ENCODE measurements around the gene TMCO5A. TPM values are rescaled to one million over a fixed set of nuclear protein-coding genes. Genes with fewer than 3 reads are reported as not detected.
"Not testable (repeated sequence)": the region's sequence is repeated elsewhere in the genome, so short reads cannot be mapped to it uniquely, and the experiment has no call there.

The TMCO5A gene
- total RNA-seq, 1 experiment from 2014 or later, result not detected

GRCh38 chr15:37931868-37932267, 2.6 kb upstream of the TMCO5A start:
- DNase-seq, result no peak
- H3K36me3 ChIP-seq (replicated peaks; ENCODE audit: control insufficient read depth, insufficient read depth, low read length), result no peaks in the 10 kb centered on the region
- no peaks in the 10 kb centered on the region for H3K27me3 ChIP-seq (ENCODE audit: control insufficient read depth, insufficient read depth, low read length)
- H3K4me3 ChIP-seq (ENCODE audit: insufficient read depth, low read depth, low read length), result no peak overlapping the region

DNA sequence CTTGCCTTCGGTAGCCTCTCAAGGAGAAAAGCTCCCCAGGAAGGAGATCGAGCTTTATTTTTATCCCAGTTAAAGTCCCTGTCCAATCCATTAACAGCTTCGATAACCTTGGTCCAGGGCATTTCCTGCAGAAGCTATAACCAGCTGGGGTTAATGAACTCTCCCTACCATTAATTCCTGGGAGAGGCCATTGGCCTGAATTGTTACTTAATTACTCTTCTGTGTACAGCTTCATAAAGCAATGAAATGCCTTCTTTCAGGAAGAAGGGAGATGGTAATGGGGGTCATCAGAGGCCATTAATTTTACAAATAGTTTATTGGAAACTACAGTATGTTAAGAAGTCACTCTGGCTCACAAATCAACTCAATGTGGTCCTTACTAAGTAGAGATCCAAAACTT, 1.9 kb upstream of the TMCO5A start:
- DNase-seq, result no peak
- no peak overlapping the region for H3K4me3 ChIP-seq (ENCODE audit: insufficient read depth, low read depth, low read length)
- no peaks in the 10 kb centered on the region for H3K27me3 ChIP-seq (ENCODE audit: control insufficient read depth, insufficient read depth, low read length)
- no peaks in the 10 kb centered on the region for H3K36me3 ChIP-seq (replicated peaks; ENCODE audit: control insufficient read depth, insufficient read depth, low read length)

DNA sequence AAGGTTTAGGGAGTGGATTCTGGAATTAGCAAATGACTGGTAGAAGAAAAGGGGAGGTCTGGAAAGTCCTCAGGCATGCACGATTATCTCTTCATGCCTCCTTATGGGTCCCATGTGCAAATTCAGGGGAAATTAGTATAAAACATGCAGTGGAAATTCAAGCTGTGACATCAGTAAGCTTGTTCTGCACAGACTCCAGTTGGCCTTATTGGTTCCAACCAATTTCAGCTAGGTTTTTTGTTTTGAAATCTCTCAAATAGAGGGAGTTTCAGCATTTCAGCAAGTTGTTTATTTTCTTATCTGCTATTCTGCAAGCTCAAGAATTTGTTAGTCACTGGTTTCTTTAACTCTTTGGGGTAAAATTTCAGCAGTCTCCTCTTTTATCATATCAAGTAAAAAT, 774 bp upstream of the TMCO5A start:
- no peak for DNase-seq
- no peaks in the 10 kb centered on the region for H3K27me3 ChIP-seq (ENCODE audit: control insufficient read depth, insufficient read depth, low read length)
- H3K36me3 ChIP-seq (replicated peaks; ENCODE audit: control insufficient read depth, insufficient read depth, low read length), result no peaks in the 10 kb centered on the region
- H3K4me3 ChIP-seq (ENCODE audit: insufficient read depth, low read depth, low read length), result no peak overlapping the region

- no peak for DNase-seq
- H3K4me3 ChIP-seq (ENCODE audit: insufficient read depth, low read depth, low read length), result no peak overlapping the region
- H3K36me3 ChIP-seq (replicated peaks; ENCODE audit: control insufficient read depth, insufficient read depth, low read length), result no peaks in the 10 kb centered on the region
- H3K27me3 ChIP-seq (ENCODE audit: control insufficient read depth, insufficient read depth, low read length), result no peaks in the 10 kb centered on the region
These were observed 6.4 kb downstream of the TMCO5A start for GRCh38 chr15:37940876-37941275.

DNA sequence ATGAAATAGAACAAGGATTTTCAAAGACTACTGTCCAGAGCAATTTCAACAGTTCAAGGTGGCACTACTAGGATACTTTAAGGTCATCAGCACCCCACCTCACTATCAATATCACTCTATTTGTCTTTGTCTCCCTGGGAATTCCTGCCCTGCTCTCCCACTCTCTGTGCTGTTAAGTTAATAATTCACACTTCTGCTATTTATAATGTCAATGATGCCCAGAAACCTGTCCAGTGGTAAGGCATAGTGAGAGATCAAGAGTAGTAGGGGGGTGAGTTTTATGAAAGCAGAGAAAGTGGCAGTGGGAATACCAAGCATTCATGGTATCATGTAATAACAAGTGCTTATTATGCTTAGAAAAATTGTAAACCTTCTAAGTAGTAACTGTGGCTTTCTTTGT, 7.3 kb downstream of the TMCO5A start:
- Histone ChIP-seq H3K27me3 (ENCODE audit: control insufficient read depth, insufficient read depth, low read length) (no peaks in the 10 kb centered on the region), H3K4me3 (ENCODE audit: insufficient read depth, low read depth, low read length) (no peak overlapping the region), H3K36me3 (replicated peaks; ENCODE audit: control insufficient read depth, insufficient read depth, low read length) (no peaks in the 10 kb centered on the region)
- no peak for DNase-seq

GRCh38 chr15:37951999-37952398, 17.6 kb downstream of the TMCO5A start:
- Histone ChIP-seq H3K4me3 (ENCODE audit: insufficient read depth, low read depth, low read length) (no peak overlapping the region), H3K36me3 (replicated peaks; ENCODE audit: control insufficient read depth, insufficient read depth, low read length) (no peaks in the 10 kb centered on the region), H3K27me3 (ENCODE audit: control insufficient read depth, insufficient read depth, low read length) (no peaks in the 10 kb centered on the region)
- no peak for DNase-seq

DNA sequence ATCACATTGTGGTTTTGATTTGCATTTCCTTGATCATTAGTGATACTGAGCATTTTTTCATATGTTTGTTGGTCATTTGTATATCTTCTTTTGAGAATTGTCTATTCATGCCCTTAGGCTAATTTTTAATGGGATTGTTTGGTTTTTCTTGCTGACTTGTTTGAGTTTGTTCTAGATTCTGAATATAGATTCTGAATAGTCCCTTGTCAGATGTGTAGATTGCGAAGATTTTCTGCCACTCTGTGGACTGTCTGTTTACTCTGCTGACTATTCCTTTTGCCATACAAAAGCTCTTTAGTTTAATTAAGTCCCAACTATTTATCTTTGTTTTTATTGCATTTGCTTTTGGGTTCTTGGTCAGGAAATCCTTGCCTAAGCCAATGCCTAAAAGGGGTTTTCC, 26.3 kb downstream of the TMCO5A start:
- not testable (repeated sequence) for H3K36me3 ChIP-seq (replicated peaks; ENCODE audit: control insufficient read depth, insufficient read depth, low read length); H3K27me3 ChIP-seq (ENCODE audit: control insufficient read depth, insufficient read depth, low read length); DNase-seq; H3K4me3 ChIP-seq (ENCODE audit: insufficient read depth, low read depth, low read length)

- Histone ChIP-seq H3K4me3 (ENCODE audit: insufficient read depth, low read depth, low read length) (no peak overlapping the region), H3K27me3 (ENCODE audit: control insufficient read depth, insufficient read depth, low read length) (no peaks in the 10 kb centered on the region), H3K36me3 (replicated peaks; ENCODE audit: control insufficient read depth, insufficient read depth, low read length) (no peaks in the 10 kb centered on the region)
- DNase-seq, result no peak
These were observed 33.3 kb downstream of the TMCO5A start for GRCh38 chr15:37967788-37968187.

DNA sequence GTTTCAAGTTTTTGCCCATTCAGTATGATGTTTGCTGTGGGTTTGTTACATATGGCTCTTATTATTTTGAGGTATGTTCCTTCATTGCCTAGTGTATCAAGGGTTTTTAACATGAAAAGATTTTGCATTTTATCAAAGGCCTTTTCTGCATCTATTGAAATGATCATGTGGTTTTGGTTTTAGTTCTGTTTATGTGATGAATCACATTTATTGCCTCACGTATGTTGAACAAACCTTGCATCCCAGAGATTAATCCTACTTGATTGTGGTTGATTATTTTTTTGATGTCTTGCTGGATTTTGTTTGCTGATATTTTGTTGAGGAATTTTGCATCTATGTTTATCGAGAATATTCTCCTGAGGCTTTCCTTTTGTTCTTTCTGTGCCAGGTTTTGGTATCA, 39.4 kb downstream of the TMCO5A start:
- no peak overlapping the region for H3K4me3 ChIP-seq (ENCODE audit: insufficient read depth, low read depth, low read length)
- no peaks in the 10 kb centered on the region for H3K36me3 ChIP-seq (replicated peaks; ENCODE audit: control insufficient read depth, insufficient read depth, low read length)
- no peaks in the 10 kb centered on the region for H3K27me3 ChIP-seq (ENCODE audit: control insufficient read depth, insufficient read depth, low read length)
- DNase-seq, result no peak

DNA sequence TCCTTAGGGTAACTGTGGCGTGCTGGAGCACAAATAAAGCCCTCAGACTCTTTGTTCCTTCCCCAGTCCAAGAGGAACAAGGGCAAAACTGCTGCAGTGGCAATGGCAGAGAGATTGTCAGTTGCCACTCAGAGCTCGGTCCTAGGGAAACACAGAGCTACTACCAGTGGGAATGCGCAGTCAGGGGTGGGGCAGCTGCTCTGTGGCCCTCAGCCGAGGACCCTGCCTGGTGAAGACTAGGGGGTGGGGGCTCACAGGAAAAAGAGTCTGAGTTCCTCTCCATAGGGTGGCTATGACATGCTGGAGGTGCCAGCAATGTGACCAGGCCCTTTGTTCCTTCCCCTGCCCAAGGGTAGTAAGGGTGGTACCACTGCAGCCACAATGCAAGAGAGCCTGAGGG, 43.8 kb downstream of the TMCO5A start:
- no peaks in the 10 kb centered on the region for H3K27me3 ChIP-seq (ENCODE audit: control insufficient read depth, insufficient read depth, low read length)
- DNase-seq, result no peak
- H3K36me3 ChIP-seq (replicated peaks; ENCODE audit: control insufficient read depth, insufficient read depth, low read length), result no peaks in the 10 kb centered on the region
- H3K4me3 ChIP-seq (ENCODE audit: insufficient read depth, low read depth, low read length), result no peak overlapping the region

GRCh38 chr15:37979671-37980409, 45.4 kb downstream of the TMCO5A start:
- Histone ChIP-seq H3K4me3 (ENCODE audit: insufficient read depth, low read depth, low read length) (no peak overlapping the region), H3K27me3 (ENCODE audit: control insufficient read depth, insufficient read depth, low read length) (no peaks in the 10 kb centered on the region), H3K36me3 (replicated peaks; ENCODE audit: control insufficient read depth, insufficient read depth, low read length) (no peaks in the 10 kb centered on the region)
- no peak for DNase-seq

DNA sequence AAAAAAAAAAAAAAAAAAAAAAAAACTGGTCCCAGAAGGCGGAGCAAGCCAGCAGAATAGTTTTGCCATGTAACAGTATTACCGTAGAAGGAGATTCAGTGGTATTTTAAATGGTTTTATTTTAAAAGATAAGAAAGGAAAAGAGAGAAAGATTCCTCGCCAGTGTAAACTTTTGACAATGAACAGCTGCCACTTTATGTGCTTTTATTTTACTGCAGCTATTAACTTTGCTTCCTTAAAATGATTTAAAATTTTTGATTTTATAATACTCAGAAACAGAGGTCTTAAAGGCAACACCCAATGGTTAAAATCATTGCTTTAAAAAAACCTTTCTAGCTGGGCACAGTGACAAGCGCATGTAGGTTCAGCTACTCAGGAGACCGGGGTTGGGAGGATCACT, 46.8 kb downstream of the TMCO5A start:
- Histone ChIP-seq H3K4me3 (ENCODE audit: insufficient read depth, low read depth, low read length) (no peak overlapping the region), H3K36me3 (replicated peaks; ENCODE audit: control insufficient read depth, insufficient read depth, low read length) (no peaks in the 10 kb centered on the region), H3K27me3 (ENCODE audit: control insufficient read depth, insufficient read depth, low read length) (no peaks in the 10 kb centered on the region)
- no peak for DNase-seq

DNA sequence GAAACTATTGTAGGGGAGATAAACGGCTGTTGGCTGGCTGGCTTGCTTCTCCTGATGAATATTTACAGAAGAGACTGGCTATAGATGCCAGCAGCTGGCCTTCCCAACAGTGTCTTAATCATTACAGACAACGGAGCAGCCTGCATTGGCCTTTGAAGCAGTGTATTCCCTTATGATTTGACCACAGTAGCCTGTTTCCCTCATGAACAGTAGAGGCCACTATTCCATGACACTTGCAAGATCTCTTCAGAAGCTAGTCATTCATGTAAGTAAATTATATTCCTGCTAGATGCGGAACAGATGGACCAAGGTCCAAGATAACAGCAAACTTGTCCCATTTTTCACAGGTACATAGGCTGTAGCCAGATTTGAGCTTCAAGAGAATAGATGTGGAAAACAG, 47.3 kb downstream of the TMCO5A start:
- H3K36me3 ChIP-seq (replicated peaks; ENCODE audit: control insufficient read depth, insufficient read depth, low read length), result no peaks in the 10 kb centered on the region
- no peak for DNase-seq
- no peak overlapping the region for H3K4me3 ChIP-seq (ENCODE audit: insufficient read depth, low read depth, low read length)
- H3K27me3 ChIP-seq (ENCODE audit: control insufficient read depth, insufficient read depth, low read length), result no peaks in the 10 kb centered on the region

DNA sequence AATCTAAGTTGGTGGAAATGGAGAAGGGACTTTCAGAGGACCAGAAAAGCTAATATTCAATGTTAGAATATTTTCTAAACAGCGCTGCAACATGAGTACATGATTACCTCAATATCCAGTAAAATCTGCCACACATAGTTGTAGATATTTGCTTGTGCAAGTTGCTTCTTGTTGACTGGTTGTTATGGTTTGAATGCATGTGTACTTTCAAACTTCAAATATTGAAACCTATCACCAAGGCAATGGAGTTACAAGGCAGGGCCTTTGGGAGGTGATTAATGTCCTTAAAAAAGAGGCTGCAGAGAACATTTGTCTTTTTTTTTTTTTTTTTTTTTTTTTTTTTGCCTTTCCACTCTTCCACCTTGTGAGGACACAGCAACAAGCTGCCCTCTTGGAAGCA, 49.9 kb downstream of the TMCO5A start:
- DNase-seq, result no peak
- no peaks in the 10 kb centered on the region for H3K27me3 ChIP-seq (ENCODE audit: control insufficient read depth, insufficient read depth, low read length)
- no peaks in the 10 kb centered on the region for H3K36me3 ChIP-seq (replicated peaks; ENCODE audit: control insufficient read depth, insufficient read depth, low read length)
- H3K4me3 ChIP-seq (ENCODE audit: insufficient read depth, low read depth, low read length), result no peak overlapping the region

DNA sequence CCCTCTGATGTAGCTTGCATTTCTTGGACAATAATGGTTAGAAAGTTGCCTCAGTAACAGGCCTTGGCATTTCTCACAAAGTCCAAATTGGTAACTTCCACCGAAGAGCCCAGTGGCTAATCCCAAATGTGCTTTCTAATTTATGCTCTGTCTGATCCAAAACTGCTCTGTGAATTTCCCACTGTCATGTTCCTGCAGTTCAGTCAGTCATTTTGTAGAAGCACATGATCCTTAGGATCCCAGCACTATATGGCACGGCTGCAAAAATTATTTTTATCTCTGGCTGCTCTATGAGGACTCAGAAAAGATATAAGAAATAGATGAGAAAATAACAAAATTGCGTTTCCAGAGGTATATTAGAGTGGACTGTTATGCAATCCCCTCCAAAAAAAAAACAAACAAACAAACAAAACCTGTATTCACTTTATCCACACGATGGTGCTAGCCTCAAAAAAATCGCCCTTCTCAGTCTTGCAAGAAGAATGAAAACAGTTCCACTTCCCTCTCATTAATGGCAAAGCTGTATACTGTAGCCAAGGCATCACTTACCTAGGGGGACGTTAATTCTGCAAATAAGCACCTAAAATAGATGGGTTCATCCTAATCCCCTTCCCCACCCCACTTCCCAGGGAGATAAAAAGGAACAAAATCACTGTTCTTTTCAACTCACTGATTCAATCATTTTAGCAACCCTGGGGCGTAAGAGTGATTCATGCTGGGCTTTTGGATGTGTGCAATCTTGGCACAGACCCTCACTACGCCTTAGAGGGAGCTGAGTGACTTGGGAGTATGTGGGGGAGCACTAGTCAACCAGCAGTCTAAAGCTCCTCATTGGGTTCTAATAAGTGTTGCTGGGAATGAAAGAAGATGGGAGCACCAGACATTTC, 61.3 kb downstream of the TMCO5A start:
- Histone ChIP-seq H3K4me3 (ENCODE audit: insufficient read depth, low read depth, low read length) (no peak overlapping the region), H3K36me3 (replicated peaks; ENCODE audit: control insufficient read depth, insufficient read depth, low read length) (no peaks in the 10 kb centered on the region), H3K27me3 (ENCODE audit: control insufficient read depth, insufficient read depth, low read length) (no peaks in the 10 kb centered on the region)
- no peak for DNase-seq
